Measurements from ENCODE around the gene SPECC1L.

GRCh38 chr22:24420072-24420976, 149.7 kb downstream of the SPECC1L start:
- TF ChIP-seq CTCF (IDR thresholded peaks at IDR 0.05) (no peak), POLR2A (IDR thresholded peaks at IDR 0.05) (no peak)
